K562 (cell line): ENCODE data around the gene GRIN2D. TPM values are rescaled to one million over a fixed set of nuclear protein-coding genes. Genes with fewer than 3 reads are reported as not detected.
"Not testable (repeated sequence)": the region's sequence is repeated elsewhere in the genome, so short reads cannot be mapped to it uniquely, and the experiment has no call there.

ENCODE experiments used
- ATAC-seq: fragments of 200-7000 bp; cut with Tn5 transposase; 3 replicates; pipeline ENCODE4 v1.9.1; 2020; ENCODE audit warnings: moderate library complexity
- BruUV-seq: library from RNA; stranded (reverse); fragments of 400-500 nt; replicated peaks from 2 replicates; lab custom pipeline; 2021; lab: Mats Ljungman, UMichigan
- CTCF ChIA-PET: fragments of 300-600 bp; formaldehyde crosslinking; extraction: SDS; loops from one replicate; lab custom pipeline; 2021; ENCODE audit warnings: low intra/inter-chr PET ratio; lab: Yijun Ruan, JAX
- POLR2A ChIA-PET: fragments of 300-600, 350-650 bp; sonication (Branson Sonifier 250); formaldehyde crosslinking; extraction: SDS; loops from one replicate; lab custom pipeline; 2021; ENCODE audit warnings: antibody characterized with exemption, inconsistent platforms; lab: Yijun Ruan, JAX
- DNase-seq, 4 experiments: peaks; one replicate each; pipeline versions ENCODE4 v3.0.0 to v3.0.0-alpha.2; 2011 to 2018; ENCODE audit warnings: low spot score in 3 of 4, mixed read lengths in 3 of 4; ENCODE audit errors: extremely low read depth in 1 of 4
- FAIRE-seq: peaks from 2 replicates; lab custom pipeline; 2011; peaks lifted over from hg19 to GRCh38; lab: Jason Lieb, UNC
- H2AFZ ChIP-seq: 2 replicates; pipeline ENCODE4 v1.6.0; 2011; ENCODE audit warnings: low read depth, low read length, control low read depth, inconsistent platforms
- H3K27ac ChIP-seq: fragments of 200-600 bp; 3 replicates; pipeline ENCODE4 v1.8.0; 2011; ENCODE audit warnings: low read depth, mild to moderate bottlenecking, control low read depth, inconsistent platforms, low read length, moderate library complexity, mixed read lengths; ENCODE audit errors: extremely low read depth
- H3K27me3 ChIP-seq, 2 experiments: fragments of 300-600 bp in 1 of 2; 2 replicates in 1 of 2; 3 replicates in 1 of 2; pipeline versions ENCODE4 v1.6.0 to v1.8.0; 2011; ENCODE audit warnings: inconsistent platforms in 2 of 2, low read length in 2 of 2, mild to moderate bottlenecking in 1 of 2, mixed read lengths in 1 of 2, moderate library complexity in 1 of 2; ENCODE audit not compliant: control insufficient read depth in 2 of 2, insufficient read depth in 2 of 2
- H3K36me3 ChIP-seq: fragments of 300-600 bp; 3 replicates; pipeline ENCODE4 v1.8.0; 2011; ENCODE audit warnings: mild to moderate bottlenecking, low read length, inconsistent platforms; ENCODE audit not compliant: control insufficient read depth, insufficient read depth
- H3K4me1 ChIP-seq, 2 experiments: fragments of 200-600 bp in 1 of 2; replicated peaks in 1 of 2; 2 replicates in 1 of 2; 3 replicates in 1 of 2; pipeline versions ENCODE4 v1.5.1 to v1.8.0; 2011; ENCODE audit warnings: inconsistent platforms in 2 of 2, low read length in 2 of 2, mild to moderate bottlenecking in 1 of 2, mixed read lengths in 1 of 2, moderate library complexity in 1 of 2; ENCODE audit not compliant: control insufficient read depth in 2 of 2, insufficient read depth in 2 of 2
- H3K4me2 ChIP-seq: 2 replicates; pipeline ENCODE4 v1.6.1; 2011; ENCODE audit warnings: low read length, control low read depth, inconsistent platforms, mixed read lengths; ENCODE audit not compliant: insufficient read depth
- H3K4me3 ChIP-seq: fragments of 200-600 bp; sonication (generic), shearing (Covaris generic); 2 replicates; pipeline ENCODE4 v1.5.1; 2016; ENCODE audit warnings: control low read depth, inconsistent platforms
- H3K79me2 ChIP-seq: fragments of 200-600 bp; 3 replicates; pipeline ENCODE4 v1.8.0; 2011; ENCODE audit warnings: low read length, inconsistent platforms; ENCODE audit not compliant: control insufficient read depth, insufficient read depth
- H3K9ac ChIP-seq, 2 experiments: 2 replicates each; pipeline versions ENCODE4 v1.6.0 to v1.6.1; 2011; ENCODE audit warnings: low read depth in 2 of 2, low read length in 2 of 2, control low read depth in 1 of 2, inconsistent platforms in 1 of 2, mild to moderate bottlenecking in 1 of 2, mixed read lengths in 1 of 2; ENCODE audit not compliant: insufficient read depth in 1 of 2
- H3K9me1 ChIP-seq: one replicate; pipeline ENCODE4 v1.6.0; 2011; ENCODE audit warnings: inconsistent platforms, mild to moderate bottlenecking, low read length, moderate library complexity; ENCODE audit not compliant: control insufficient read depth, insufficient read depth
- H3K9me3 ChIP-seq: replicated peaks from 2 replicates; pipeline ENCODE4 v1.5.1; 2011; ENCODE audit warnings: low read depth, low read length, inconsistent platforms; ENCODE audit not compliant: control insufficient read depth, insufficient read depth
- H4K20me1 ChIP-seq: replicated peaks from 2 replicates; pipeline ENCODE4 v1.6.1; 2011; ENCODE audit warnings: low read length, inconsistent platforms, mixed read lengths; ENCODE audit not compliant: control insufficient read depth, insufficient read depth
- EWSR1 ChIP-seq: fragments of 450-650 bp; IDR thresholded peaks from 2 replicates; pipeline ENCODE4 v1.6.1; 2018; ENCODE audit warnings: borderline replicate concordance, mild to moderate bottlenecking, low read depth, moderate library complexity; ENCODE audit not compliant: partially characterized antibody
- GABPB2 ChIP-seq: fragments of 250-450 bp; sonication (Bioruptor Pico); conservative IDR thresholded peaks from 2 replicates; pipeline ENCODE4 v1.5.1; 2021; ENCODE audit warnings: mild to moderate bottlenecking
- HEY1 ChIP-seq: fragments of 250-450 bp; sonication (Bioruptor Pico); IDR thresholded peaks from 2 replicates; pipeline ENCODE4 v1.5.0; 2020; ENCODE audit warnings: mild to moderate bottlenecking, moderate library complexity, borderline replicate concordance
- HNRNPLL ChIP-seq: fragments of 200-400 bp; formaldehyde crosslinking; IDR thresholded peaks from 2 replicates; pipeline ENCODE4 v1.6.1; 2017; ENCODE audit warnings: low read length, low read depth, mild to moderate bottlenecking; ENCODE audit not compliant: poor library complexity, severe bottlenecking
- NUFIP1 ChIP-seq: fragments of 450-650 bp; IDR thresholded peaks from 2 replicates; pipeline ENCODE4 v1.6.1; 2018; ENCODE audit not compliant: partially characterized antibody
- PHTF2 ChIP-seq: fragments of 250-450 bp; sonication (Bioruptor Pico); IDR thresholded peaks from 2 replicates; pipeline ENCODE4 v1.5.0; 2021; ENCODE audit warnings: mild to moderate bottlenecking
- SLC30A9 ChIP-seq: fragments of 250-450 bp; sonication (Bioruptor Pico); IDR thresholded peaks from 2 replicates; pipeline ENCODE4 v1.8.0; 2022; ENCODE audit warnings: mild to moderate bottlenecking, moderate library complexity
- THRAP3 ChIP-seq: fragments of 450-650 bp; IDR thresholded peaks from 2 replicates; pipeline ENCODE4 v1.6.1; 2016; ENCODE audit warnings: mild to moderate bottlenecking, inconsistent platforms, borderline replicate concordance
- ZNF197 ChIP-seq: fragments of 200-800 bp; sonication (Bioruptor generic); IDR thresholded peaks from 2 replicates; pipeline ENCODE4 v1.6.1; 2016; ENCODE audit warnings: low read depth, missing genetic modification characterization, missing compliant biosample characterization
- ZNF707 ChIP-seq: fragments of 250-450 bp; sonication (Bioruptor Pico); conservative IDR thresholded peaks from 2 replicates; pipeline ENCODE4 v1.8.0; 2022; ENCODE audit warnings: inconsistent platforms, mild to moderate bottlenecking, moderate library complexity
- WGBS: fragments of 100-300 bp; shearing (Covaris generic); methylation state at CpG from one replicate; pipeline ENCODE4 v1.1.6; 2016; ENCODE audit warnings: low coverage, mixed read lengths; ENCODE audit not compliant: insufficient coverage; ENCODE audit errors: missing lambda C conversion rate; 5-methylcytosine and 5-hydroxymethylcytosine counted together
- in situ Hi-C: fragments of 300-500 bp; cut with MboI; formaldehyde crosslinking; loops from 4 replicates; pipeline ENCODE4 v1.15.0; 2018; ENCODE audit warnings: inconsistent platforms, mixed read lengths
- intact Hi-C: fragments of 100-400 bp; cut with micrococcal nuclease; formaldehyde crosslinking; loops from 2 replicates; pipeline ENCODE4 v1.14.2; 2022
- polyA plus RNA-seq, 8 experiments: library from polyadenylated mRNA; depleted of rRNA in 4 of 8; stranded (reverse) in 5 of 8; unstranded in 3 of 8; fragments of >200 nt; fragmentation: Nextera tagmentation in 2 of 8; fragmentation: Illumina TruSeq in 1 of 8; extraction: Ambion mirVana in 2 of 8; extraction: Trizol in 1 of 8; gene quantifications; 2 replicates each; pipeline versions ENCODE4 v1.2.1 to v1.2.3, GENCODE V29; 2011 to 2014; ENCODE audit warnings: inconsistent platforms in 1 of 8, missing spikeins in 1 of 8
- total RNA-seq, 7 experiments: library from RNA; depleted of rRNA in 6 of 7; stranded (reverse); fragments of >200 nt in 6 of 7; fragmentation: Illumina TruSeq in 2 of 7; extraction: Trizol in 2 of 7; gene quantifications; 2 replicates each; pipeline versions ENCODE4 v1.2.1 to v1.2.3, GENCODE V29; 2011 to 2021; ENCODE audit warnings: low replicate concordance in 1 of 7

Gene GRIN2D
- total and polyA plus RNA-seq, 9 of the 15 experiments (the other 6 are each of a cell fraction or from before 2014, with no cell fraction given) = 0.32 to 31.5 (median 1.8) TPM

DNA sequence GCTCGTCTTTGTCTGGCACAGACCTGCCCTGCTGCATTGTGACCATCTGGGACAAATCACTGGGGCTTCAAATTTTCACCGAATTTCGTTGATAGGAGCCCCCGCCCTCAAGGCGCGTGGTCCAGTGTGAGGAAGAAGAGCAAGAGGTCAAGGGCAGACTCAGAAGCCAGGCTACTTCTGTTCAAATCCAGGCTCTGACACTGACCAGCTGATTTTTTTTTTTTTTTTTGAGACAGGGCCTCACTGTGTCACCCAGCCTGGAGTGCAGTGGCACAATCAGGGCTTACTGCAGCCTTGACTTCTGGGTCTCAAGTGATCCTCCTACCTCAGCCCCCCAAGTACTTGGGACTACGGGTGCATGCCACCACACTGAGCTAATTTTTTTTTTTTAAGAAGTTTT is 22.1 kb upstream of the GRIN2D start:
- H3K9me3 ChIP-seq = no peaks in the 10 kb centered on the region
- no peaks in the 10 kb centered on the region for H3K79me2 ChIP-seq
- no peak overlapping the region for H2AFZ ChIP-seq
- H3K4me1 ChIP-seq = peaks cover 0 to 20% of the 10 kb centered on the region in 2 experiments; a peak in 2 of 5 replicates
- H4K20me1 ChIP-seq = no peaks in the 10 kb centered on the region
- no peak overlapping the region for H3K9ac ChIP-seq
- no peaks in the 10 kb centered on the region for H3K27me3 ChIP-seq
- H3K36me3 ChIP-seq = no peaks in the 10 kb centered on the region
- no peak overlapping the region for H3K4me3 ChIP-seq
- FAIRE-seq (no peak), DNase-seq (no peak), ATAC-seq (no peak)
- in situ Hi-C loops (no loop called here), intact Hi-C loops (no loop called here)
- WGBS = 54% methylated on average over 7 of the region's 7 CpGs
- no peak overlapping the region for H3K4me2 ChIP-seq
- no peaks in the 10 kb centered on the region for H3K9me1 ChIP-seq
- ChIA-PET POLR2A (no interaction called here), CTCF (no interaction called here)
- no peak overlapping the region for H3K27ac ChIP-seq
- TF ChIP-seq GABPB2 (CRISPR knock-in tag) = no peak
- TF ChIP-seq ZNF707 = no peak
- TF ChIP-seq HEY1 (CRISPR knock-in tag) = no peak
- no peak for TF ChIP-seq PHTF2 (CRISPR knock-in tag)
- TF ChIP-seq SLC30A9 = no peak
- TF ChIP-seq EWSR1 = no peak
- TF ChIP-seq NUFIP1 = no peak
- no peak for TF ChIP-seq ZNF197 (CRISPR knock-in tag)
- TF ChIP-seq HNRNPLL = no peak
- no peak for TF ChIP-seq THRAP3
- BruUV-seq = no TSS peak

GRCh38 chr19:48371771-48372170 is 21.7 kb upstream of the GRIN2D start:
- in situ Hi-C loops, ATAC-seq, H3K9me1 ChIP-seq, H3K79me2 ChIP-seq, CTCF ChIA-PET, H3K27ac ChIP-seq, H3K27me3 ChIP-seq, DNase-seq, H3K36me3 ChIP-seq, H3K9me3 ChIP-seq, H3K9ac ChIP-seq, H3K4me3 ChIP-seq, H2AFZ ChIP-seq, intact Hi-C loops, H3K4me2 ChIP-seq, FAIRE-seq, BruUV-seq, H4K20me1 ChIP-seq, POLR2A ChIA-PET: not testable (repeated sequence)
- H3K4me1 ChIP-seq = peaks cover 0 to 20% of the 10 kb centered on the region in 2 experiments; a peak in 2 of 5 replicates
- WGBS = 65% methylated on average over 5 of the region's 5 CpGs
